Esophagus muscularis mucosa (tissue), 4 donors: ENCODE data around the gene C1orf146. TPM values are rescaled to one million over a fixed set of nuclear protein-coding genes. Genes with fewer than 3 reads are reported as not detected.

Experiments used
- DNase-seq: peaks from one replicate; pipeline ENCODE4 v3.0.0-alpha.2; 2017; ENCODE audit errors: extremely low spot score
- H3K27ac ChIP-seq, 4 donors: fragments of 200-600 bp; sonication (generic); replicated peaks in 1 of 4; 1 replicate in 3 of 4; 2 replicates in 1 of 4; pipeline ENCODE4 v1.5.1; 2016 to 2019; ENCODE audit warnings: mild to moderate bottlenecking in 1 of 4
- H3K27me3 ChIP-seq, 4 donors: fragments of 200-600 bp; sonication (generic); one replicate each; pipeline versions ENCODE4 v1.5.1 to v1.6.0; 2016 to 2019
- H3K36me3 ChIP-seq, 4 donors: fragments of 200-600 bp; sonication (generic); one replicate each; pipeline ENCODE4 v1.5.1; 2016 to 2019
- H3K4me1 ChIP-seq, 4 donors: fragments of 200-600 bp; sonication (generic); one replicate each; pipeline ENCODE4 v1.5.1; 2016 to 2019
- H3K4me3 ChIP-seq, 4 donors: fragments of 200-600 bp; sonication (generic); 1 replicate in 2 of 4; 2 replicates in 2 of 4; pipeline ENCODE4 v1.5.1; 2016 to 2019; ENCODE audit warnings: mild to moderate bottlenecking in 4 of 4, moderate library complexity in 1 of 4
- H3K9me3 ChIP-seq, 4 donors: fragments of 200-600 bp; sonication (generic); 1 replicate in 3 of 4; 2 replicates in 1 of 4; pipeline ENCODE4 v1.5.1; 2016 to 2019
- EP300 ChIP-seq: sonication (generic); formaldehyde crosslinking; IDR thresholded peaks from one replicate; pipeline ENCODE4 v1.6.1; 2017; ENCODE audit warnings: antibody characterized with exemption
- POLR2A ChIP-seq: fragments of 450-650 bp; IDR thresholded peaks from one replicate; pipeline ENCODE4 v1.6.1; 2017; ENCODE audit warnings: antibody characterized with exemption, moderate library complexity, mild to moderate bottlenecking, low read depth
- POLR2AphosphoS5 ChIP-seq, 2 donors: sonication (generic); formaldehyde crosslinking; IDR thresholded peaks; one replicate each; pipeline ENCODE4 v1.6.1; 2017; ENCODE audit warnings: antibody characterized with exemption in 2 of 2
- WGBS: methylation state at CpG from one replicate; pipeline ENCODE4 v1.1.5; 2018; 5-methylcytosine and 5-hydroxymethylcytosine counted together
- intact Hi-C: fragments of 100-400 bp; cut with DNase I; formaldehyde crosslinking; loops from one replicate; pipeline ENCODE4 v1.15.1; 2023
- total RNA-seq, 4 donors: library from RNA; depleted of rRNA; stranded (reverse); fragments of >200 nt; gene quantifications; one replicate each; pipeline versions ENCODE4 v1.1.0 to v1.2.1, GENCODE V29; 2016
- TF ChIP-seq, protein P1 (sequence below), 3 experiments: fragments of 200-600 bp in 2 of 3; fragments of 450-650 bp in 1 of 3; sonication (generic) in 2 of 3; IDR thresholded peaks; one replicate each; pipeline ENCODE4 v1.5.1; 2017 to 2019; ENCODE audit warnings: antibody characterized with exemption in 3 of 3, mild to moderate bottlenecking in 2 of 3, moderate library complexity in 1 of 3

Gene C1orf146
- total RNA-seq, 4 donors from 2014 or later, result not detected

DNA sequence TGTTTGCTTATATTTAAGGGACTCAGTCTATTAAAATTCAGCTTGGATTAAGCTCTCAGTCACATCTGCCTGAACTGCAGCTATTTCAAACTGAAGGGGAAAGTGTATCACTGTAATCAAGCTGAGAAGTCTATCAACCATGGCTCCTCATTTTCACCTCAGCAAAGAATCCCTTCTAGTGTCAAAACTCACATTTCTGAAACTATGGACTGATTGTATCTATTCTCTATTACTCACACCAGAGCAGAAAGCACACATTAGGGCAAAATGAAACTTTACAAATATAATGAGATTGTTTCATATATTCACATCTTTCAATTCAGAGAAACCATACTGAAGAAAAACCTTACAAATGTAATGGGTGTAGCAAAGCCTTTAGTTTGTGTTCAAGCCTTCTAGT, 14.6 kb upstream of the C1orf146 start:
- no peaks in the 10 kb centered on the region for H3K27me3 ChIP-seq
- H3K4me1 ChIP-seq, result no peaks in the 10 kb centered on the region
- peaks cover 0 to 14% (median 3%) of the 10 kb centered on the region in 4 donors for H3K9me3 ChIP-seq
- TF ChIP-seq EP300, result no peak
- H3K36me3 ChIP-seq, result no peaks in the 10 kb centered on the region
- intact Hi-C loops, result no loop called here
- no peak for DNase-seq
- H3K27ac ChIP-seq, result no peak overlapping the region
- no peak overlapping the region for H3K4me3 ChIP-seq

DNA sequence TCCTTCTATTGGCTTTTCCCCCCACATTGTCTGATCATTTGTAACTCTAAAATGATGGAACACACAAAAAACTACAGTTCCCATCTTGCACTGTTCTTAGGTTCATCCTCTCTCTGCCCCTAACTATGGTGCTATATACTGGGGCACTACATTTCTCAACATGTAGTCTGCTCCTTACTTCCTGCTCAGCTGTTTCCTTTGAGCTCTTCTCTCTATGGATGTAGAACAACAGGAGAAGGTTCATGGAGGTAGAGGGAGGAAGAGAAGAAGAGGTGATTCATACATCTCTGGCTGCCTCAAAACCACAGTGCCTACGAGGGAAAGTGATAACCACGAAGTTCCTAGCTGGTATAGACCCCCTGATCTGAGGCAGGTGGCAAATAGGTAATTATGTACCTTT, 7.0 kb upstream of the C1orf146 start:
- intact Hi-C loops, result no loop called here

DNA sequence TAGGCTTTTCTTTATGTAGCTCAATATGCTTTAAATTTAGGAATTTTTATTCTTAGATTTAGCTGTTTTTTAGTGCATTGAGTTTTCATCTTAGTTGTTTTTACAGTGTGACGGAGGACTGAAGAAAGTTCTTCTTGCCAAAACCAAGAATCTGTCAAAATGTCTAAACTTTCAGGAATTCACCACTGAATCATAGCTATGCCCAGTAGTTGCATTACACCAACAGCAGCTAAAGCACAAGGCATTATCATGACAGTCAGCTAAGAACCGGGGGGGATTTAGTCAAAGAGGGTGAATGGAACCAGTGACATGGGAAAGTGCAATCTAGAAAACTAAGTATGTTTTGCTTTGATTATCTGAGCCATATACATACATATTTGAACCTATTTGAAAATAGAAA, 6.5 kb upstream of the C1orf146 start:
- 82% methylated on average over 2 of the region's 2 CpGs for WGBS
- no peak for DNase-seq
- H3K9me3 ChIP-seq, result peaks cover 0 to 9% (median 2%) of the 10 kb centered on the region in 4 donors
- intact Hi-C loops, result no loop called here
- no peaks in the 10 kb centered on the region for H3K4me1 ChIP-seq
- no peaks in the 10 kb centered on the region for H3K27me3 ChIP-seq
- H3K36me3 ChIP-seq, result no peaks in the 10 kb centered on the region
- no peak overlapping the region for H3K4me3 ChIP-seq
- TF ChIP-seq EP300 (no peak), POLR2AphosphoS5 (IDR thresholded peaks at IDR 0.05) (no peak), POLR2A (no peak)
- TF ChIP-seq, protein P1, sequence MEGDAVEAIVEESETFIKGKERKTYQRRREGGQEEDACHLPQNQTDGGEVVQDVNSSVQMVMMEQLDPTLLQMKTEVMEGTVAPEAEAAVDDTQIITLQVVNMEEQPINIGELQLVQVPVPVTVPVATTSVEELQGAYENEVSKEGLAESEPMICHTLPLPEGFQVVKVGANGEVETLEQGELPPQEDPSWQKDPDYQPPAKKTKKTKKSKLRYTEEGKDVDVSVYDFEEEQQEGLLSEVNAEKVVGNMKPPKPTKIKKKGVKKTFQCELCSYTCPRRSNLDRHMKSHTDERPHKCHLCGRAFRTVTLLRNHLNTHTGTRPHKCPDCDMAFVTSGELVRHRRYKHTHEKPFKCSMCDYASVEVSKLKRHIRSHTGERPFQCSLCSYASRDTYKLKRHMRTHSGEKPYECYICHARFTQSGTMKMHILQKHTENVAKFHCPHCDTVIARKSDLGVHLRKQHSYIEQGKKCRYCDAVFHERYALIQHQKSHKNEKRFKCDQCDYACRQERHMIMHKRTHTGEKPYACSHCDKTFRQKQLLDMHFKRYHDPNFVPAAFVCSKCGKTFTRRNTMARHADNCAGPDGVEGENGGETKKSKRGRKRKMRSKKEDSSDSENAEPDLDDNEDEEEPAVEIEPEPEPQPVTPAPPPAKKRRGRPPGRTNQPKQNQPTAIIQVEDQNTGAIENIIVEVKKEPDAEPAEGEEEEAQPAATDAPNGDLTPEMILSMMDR (IDR thresholded peaks at IDR 0.05), result no peak
- no peak overlapping the region for H3K27ac ChIP-seq

More for the DNA sequence above, 7.0 kb upstream of the C1orf146 start:
- DNase-seq, result no peak
- no peaks in the 10 kb centered on the region for H3K36me3 ChIP-seq
- H3K27ac ChIP-seq, result no peak overlapping the region
- TF ChIP-seq, protein P1 (IDR thresholded peaks at IDR 0.05), result no peak
- TF ChIP-seq EP300 (no peak), POLR2A (no peak), POLR2AphosphoS5 (IDR thresholded peaks at IDR 0.05) (no peak)
- peaks cover 0 to 13% (median 3%) of the 10 kb centered on the region in 4 donors for H3K9me3 ChIP-seq
- H3K27me3 ChIP-seq, result no peaks in the 10 kb centered on the region
- WGBS, result 72% methylated on average over 2 of the region's 2 CpGs
- H3K4me1 ChIP-seq, result no peaks in the 10 kb centered on the region
- no peak overlapping the region for H3K4me3 ChIP-seq

DNA sequence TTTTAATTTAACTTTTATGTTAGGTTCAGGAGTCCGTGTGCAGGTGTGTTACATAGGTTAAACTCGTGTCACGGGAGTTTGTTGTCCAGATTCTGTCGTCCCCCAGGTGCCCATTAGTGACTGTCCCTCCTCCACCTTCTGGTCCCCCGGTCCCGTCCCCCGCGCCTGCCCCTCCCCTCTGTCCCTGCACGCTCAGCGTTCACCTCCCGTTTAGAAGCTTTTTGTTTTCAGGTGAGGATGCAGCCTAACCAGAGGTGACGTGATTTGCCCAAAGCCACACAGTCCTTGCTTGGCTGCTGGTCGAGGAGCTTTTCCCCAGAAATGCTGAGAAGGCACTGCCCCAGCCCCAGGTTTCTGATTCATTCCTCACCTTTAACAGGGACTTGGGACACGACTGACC, 844 bp downstream of the C1orf146 start:
- DNase-seq, result no peak
- no peak for TF ChIP-seq EP300
- TF ChIP-seq POLR2A, result no peak
- TF ChIP-seq, protein P1 (IDR thresholded peaks at IDR 0.05), result no peak
- TF ChIP-seq POLR2AphosphoS5 (IDR thresholded peaks at IDR 0.05), result no peak
- 88% methylated on average over 14 of the region's 14 CpGs for WGBS
- H3K4me3 ChIP-seq, result no peak overlapping the region
- H3K36me3 ChIP-seq, result no peaks in the 10 kb centered on the region
- no peaks in the 10 kb centered on the region for H3K9me3 ChIP-seq
- H3K27me3 ChIP-seq, result no peaks in the 10 kb centered on the region
- H3K27ac ChIP-seq, result no peak overlapping the region
- intact Hi-C loops, result no loop called here
- H3K4me1 ChIP-seq, result no peaks in the 10 kb centered on the region

DNA sequence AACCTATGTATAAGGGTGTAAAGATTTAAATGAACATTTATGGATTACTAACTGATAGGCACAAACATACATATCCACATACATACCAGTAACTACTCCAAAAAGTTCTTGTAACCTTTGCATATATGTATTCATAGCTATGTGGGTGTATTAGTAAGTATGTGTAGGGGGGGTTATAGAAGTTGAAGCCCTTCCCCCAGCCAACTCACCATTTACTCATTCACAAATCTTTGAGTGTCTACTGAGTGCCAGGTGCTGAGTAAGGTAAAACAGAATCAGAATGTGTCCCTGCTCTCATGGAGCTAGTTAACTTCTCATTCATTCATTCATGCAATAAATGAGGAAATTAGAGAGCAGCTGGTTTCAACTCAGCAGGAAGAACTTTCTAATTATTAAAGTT, 1.3 kb downstream of the C1orf146 start:
- no peaks in the 10 kb centered on the region for H3K4me1 ChIP-seq
- intact Hi-C loops, result no loop called here
- no peaks in the 10 kb centered on the region for H3K36me3 ChIP-seq
- no peak overlapping the region for H3K4me3 ChIP-seq
- H3K27ac ChIP-seq, result no peak overlapping the region
- H3K9me3 ChIP-seq, result no peaks in the 10 kb centered on the region
- TF ChIP-seq EP300, result no peak
- TF ChIP-seq POLR2AphosphoS5 (IDR thresholded peaks at IDR 0.05), result no peak
- no peak for TF ChIP-seq POLR2A
- TF ChIP-seq, protein P1 (IDR thresholded peaks at IDR 0.05), result no peak
- H3K27me3 ChIP-seq, result no peaks in the 10 kb centered on the region
- no peak for DNase-seq
